ENCODE measurements around the gene XIAP.

Gene XIAP

GRCh38 chrX:123961268-123962005 is 101.6 kb downstream of the XIAP start, which contains the start of gene STAG2:
Gene STAG2, plus strand, starts transcription at chrX:123961706. Its CDS starts 60,922 bp downstream, at chrX:124022628.
- Histone ChIP-seq H3K4me3 (ENCODE audit: low read depth in 1 of 2, low read length in 2 of 2) (peak within 1 kb of the TSS; percentile 79 to 84), H3K36me3 (ENCODE audit: control insufficient read depth in 1 of 2, insufficient read depth in 2 of 2, low read length in 2 of 2) (no peaks in the 10 kb centered on the region), H3K9me3 (ENCODE audit: control insufficient read depth in 1 of 2, low read length in 2 of 2) (no peaks in the 10 kb centered on the region), H3K27ac (ENCODE audit: low read length) (peak within 1 kb of the TSS; percentile 98), H3K27me3 (ENCODE audit: low read depth, low read length) (no peaks in the 10 kb centered on the region), H3K4me1 (ENCODE audit: control insufficient read depth in 1 of 2, insufficient read depth in 2 of 2, low read length in 2 of 2) (peaks cover 0 to 3% of the 10 kb centered on the region in 2 donors)

DNA sequence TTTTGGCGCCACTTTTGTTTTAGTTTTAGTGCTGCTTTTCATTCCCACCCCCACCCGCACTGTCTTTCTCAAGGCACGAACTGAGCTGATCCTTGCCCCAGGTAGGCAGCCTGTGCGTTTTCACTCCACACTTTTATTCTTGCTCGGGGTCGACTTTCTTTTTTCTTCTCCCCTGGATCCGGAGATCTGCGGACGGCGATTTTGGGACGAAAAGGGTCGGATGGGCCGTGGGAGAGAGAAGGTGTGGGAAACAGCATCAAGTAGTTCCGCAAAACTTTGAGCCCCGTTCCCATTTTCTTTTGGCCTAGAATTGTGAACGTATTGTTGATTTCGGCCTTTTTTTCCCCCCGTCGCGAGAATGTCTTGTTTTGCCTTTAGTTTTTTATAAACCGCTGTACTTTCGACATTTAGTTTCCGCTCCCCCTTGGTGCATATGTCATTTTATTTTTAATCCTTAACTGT is 102.2 kb downstream of the XIAP start:
- Histone ChIP-seq H3K36me3 (ENCODE audit: control insufficient read depth in 1 of 2, insufficient read depth in 2 of 2, low read length in 2 of 2) (no peaks in the 10 kb centered on the region), H3K9me3 (ENCODE audit: control insufficient read depth in 1 of 2, low read length in 2 of 2) (no peaks in the 10 kb centered on the region), H3K27ac (ENCODE audit: low read length) (peak overlapping the region; percentile 98), H3K4me3 (ENCODE audit: low read depth in 1 of 2, low read length in 2 of 2) (peak overlapping the region; percentile 79 to 84), H3K27me3 (ENCODE audit: low read depth, low read length) (no peaks in the 10 kb centered on the region), H3K4me1 (ENCODE audit: control insufficient read depth in 1 of 2, insufficient read depth in 2 of 2, low read length in 2 of 2) (peaks cover 0 to 3% of the 10 kb centered on the region in 2 donors)

DNA sequence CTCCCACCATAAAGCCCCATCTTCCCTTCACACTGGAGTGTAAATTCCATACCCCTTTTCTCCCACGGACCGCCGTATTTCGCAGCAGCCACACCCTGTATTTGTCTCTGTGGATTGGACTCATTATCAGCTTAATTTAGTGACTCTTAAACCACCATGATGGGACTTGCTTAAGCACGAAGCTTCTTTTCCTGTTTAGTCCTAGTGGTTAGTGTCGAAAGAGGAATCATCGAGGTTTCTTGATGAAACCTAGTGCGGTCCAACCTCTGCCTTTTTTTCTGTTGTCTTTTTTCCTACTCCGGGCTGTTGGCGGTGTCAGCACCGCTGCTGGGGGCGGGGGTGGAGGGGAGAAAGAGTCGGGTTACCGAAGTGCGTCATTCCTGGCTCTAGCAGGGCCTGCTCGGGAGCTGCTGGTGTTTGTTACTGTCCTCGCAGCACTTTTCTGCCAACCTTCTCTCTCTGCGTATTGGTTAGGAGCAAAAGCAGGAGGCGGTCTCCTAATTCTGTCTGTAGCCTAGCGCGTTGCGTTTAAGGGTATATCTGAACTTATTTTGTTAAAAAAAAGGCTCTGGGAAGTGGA is 103.0 kb downstream of the XIAP start:
- peak overlapping the region; percentile 79 to 84 for H3K4me3 ChIP-seq (ENCODE audit: low read depth in 1 of 2, low read length in 2 of 2)
- peak overlapping the region; percentile 98 for H3K27ac ChIP-seq (ENCODE audit: low read length)
- H3K27me3 ChIP-seq (ENCODE audit: low read depth, low read length): no peaks in the 10 kb centered on the region
- peaks cover 0 to 3% of the 10 kb centered on the region in 2 donors for H3K4me1 ChIP-seq (ENCODE audit: control insufficient read depth in 1 of 2, insufficient read depth in 2 of 2, low read length in 2 of 2)
- H3K36me3 ChIP-seq (ENCODE audit: control insufficient read depth in 1 of 2, insufficient read depth in 2 of 2, low read length in 2 of 2): no peaks in the 10 kb centered on the region
- no peaks in the 10 kb centered on the region for H3K9me3 ChIP-seq (ENCODE audit: control insufficient read depth in 1 of 2, low read length in 2 of 2)

Data from muscle layer of duodenum (tissue), 2 donors.